NB4 (cell line): ENCODE data around the gene MAP3K21.

Source experiments
- CTCF ChIP-seq: IDR thresholded peaks from one replicate; pipeline ENCODE4 v1.5.1; 2012; ENCODE audit warnings: low read depth, low read length
- POLR2A ChIP-seq: IDR thresholded peaks from 2 replicates; pipeline ENCODE4 v1.6.1; 2011; ENCODE audit warnings: mild to moderate bottlenecking; ENCODE audit not compliant: insufficient read length; ENCODE audit errors: extremely low read depth
- TF ChIP-seq, protein P1 (sequence below): IDR thresholded peaks from 2 replicates; pipeline ENCODE4 v1.6.1; 2011; ENCODE audit warnings: low read depth, low read length

DNA sequence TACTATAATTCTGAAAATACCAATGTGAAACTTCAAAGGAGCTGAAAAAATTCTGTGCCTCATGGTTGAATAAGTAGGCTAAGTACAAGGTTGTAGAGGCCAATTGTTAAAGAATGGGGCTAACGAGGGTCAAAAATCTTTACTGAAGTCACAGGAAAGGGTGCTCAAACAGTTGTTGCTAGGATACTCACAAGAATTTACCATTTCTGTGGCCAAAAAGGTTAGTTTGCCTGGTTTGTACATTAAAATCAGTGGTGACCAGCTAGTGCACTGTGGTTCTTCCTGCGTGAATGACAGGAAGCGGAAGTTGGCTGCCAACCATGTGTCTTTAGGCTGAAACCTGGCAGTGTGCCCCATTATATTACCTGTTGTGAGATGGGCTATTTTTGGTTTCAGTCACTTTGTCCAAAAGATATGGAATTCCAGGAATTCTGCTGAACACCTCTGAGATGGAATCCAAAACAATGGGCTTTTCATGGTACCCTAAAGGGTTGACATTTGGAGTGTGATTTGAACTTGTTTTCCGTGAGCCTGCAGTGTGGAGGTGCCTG, 13.5 kb downstream of the MAP3K21 start:
- no peak for TF ChIP-seq CTCF
- TF ChIP-seq, protein P1, sequence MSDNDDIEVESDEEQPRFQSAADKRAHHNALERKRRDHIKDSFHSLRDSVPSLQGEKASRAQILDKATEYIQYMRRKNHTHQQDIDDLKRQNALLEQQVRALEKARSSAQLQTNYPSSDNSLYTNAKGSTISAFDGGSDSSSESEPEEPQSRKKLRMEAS, result no peak
- TF ChIP-seq POLR2A, result no peak
